Neural cell (in vitro differentiated cells): ENCODE measurements around the gene ZNF503. TPM values are rescaled to one million over a fixed set of nuclear protein-coding genes. Genes with fewer than 3 reads are reported as not detected.
A peak's percentile ranks its signal among the peaks of the same experiment; 100 is the strongest.

Experiments
- H2AFZ ChIP-seq: fragments of 200-600, 300-800 bp; sonication (generic), shearing (Covaris generic); 2 replicates; pipeline ENCODE4 v1.6.0; 2014; ENCODE audit warnings: low read depth, mild to moderate bottlenecking, antibody characterized with exemption, low read length, moderate library complexity
- H3F3A ChIP-seq: fragments of 200-600 bp; shearing (Covaris generic); 2 replicates; pipeline ENCODE4 v1.6.1; 2016; ENCODE audit warnings: mild to moderate bottlenecking, moderate library complexity, mixed read lengths, antibody characterized with exemption, low read length; ENCODE audit not compliant: insufficient read depth, poor library complexity, severe bottlenecking
- H3K27ac ChIP-seq: fragments of 200-600, 300-800 bp; sonication (generic), shearing (Covaris generic); 2 replicates; pipeline ENCODE4 v1.5.1; 2014; ENCODE audit warnings: mild to moderate bottlenecking, low read length, moderate library complexity
- H3K27me3 ChIP-seq: fragments of 300-800, 200-600 bp; sonication (generic), shearing (Covaris generic); 2 replicates; pipeline ENCODE4 v1.6.0; 2014; ENCODE audit warnings: mild to moderate bottlenecking, low read depth, low read length, moderate library complexity; ENCODE audit not compliant: insufficient read depth
- H3K36me3 ChIP-seq: fragments of 300-800, 200-600 bp; sonication (generic), shearing (Covaris generic); 2 replicates; pipeline ENCODE4 v1.5.1; 2014; ENCODE audit warnings: mild to moderate bottlenecking, antibody characterized with exemption, low read length, moderate library complexity; ENCODE audit not compliant: insufficient read depth
- H3K4me2 ChIP-seq: fragments of 300-800, 200-600 bp; sonication (generic), shearing (Covaris generic); 2 replicates; pipeline ENCODE4 v1.6.0; 2014; ENCODE audit warnings: mild to moderate bottlenecking, low read length
- H3K4me3 ChIP-seq: fragments of 300-800, 200-600 bp; sonication (generic), shearing (Covaris generic); 2 replicates; pipeline ENCODE4 v1.5.1; 2014; ENCODE audit warnings: mild to moderate bottlenecking, low read length, moderate library complexity
- H3K79me2 ChIP-seq: fragments of 200-600 bp; shearing (Covaris generic); replicated peaks from 2 replicates; pipeline ENCODE4 v1.6.0; 2014; ENCODE audit warnings: mild to moderate bottlenecking, low read length, moderate library complexity; ENCODE audit not compliant: insufficient read depth
- H3K9ac ChIP-seq: fragments of 300-800, 200-600 bp; sonication (generic), shearing (Covaris generic); 2 replicates; pipeline ENCODE4 v1.6.1; 2016; ENCODE audit warnings: mild to moderate bottlenecking, low read length, mixed read lengths
- H3K9me2 ChIP-seq: fragments of 200-600 bp; shearing (Covaris generic); 2 replicates; pipeline ENCODE4 v1.6.1; 2016; ENCODE audit warnings: mild to moderate bottlenecking, low read length, mixed read lengths; ENCODE audit not compliant: insufficient read depth
- H3K9me3 ChIP-seq: fragments of 200-600, 300-800 bp; sonication (generic), shearing (Covaris generic); 2 replicates; pipeline ENCODE4 v1.6.1; 2016; ENCODE audit warnings: mild to moderate bottlenecking, mixed run types, low read length, moderate library complexity, mixed read lengths
- H4K20me1 ChIP-seq: fragments of 200-600 bp; shearing (Covaris generic); 2 replicates; pipeline ENCODE4 v1.6.1; 2016; ENCODE audit warnings: mild to moderate bottlenecking, mixed run types; ENCODE audit not compliant: insufficient read depth
- EP300 ChIP-seq: fragments of 450-650 bp; conservative IDR thresholded peaks from 2 replicates; pipeline ENCODE4 v1.6.1; 2014; ENCODE audit warnings: antibody characterized with exemption, mild to moderate bottlenecking, moderate library complexity; ENCODE audit not compliant: poor library complexity, severe bottlenecking
- EZH2 ChIP-seq: fragments of 200-600, 300-800 bp; shearing (Covaris generic), sonication (generic); IDR thresholded peaks from 2 replicates; pipeline ENCODE4 v1.6.1; 2014; ENCODE audit warnings: antibody characterized with exemption, low read length, borderline replicate concordance, mild to moderate bottlenecking; ENCODE audit not compliant: insufficient read depth, poor library complexity, severe bottlenecking
- MXI1 ChIP-seq: fragments of 450-650 bp; conservative IDR thresholded peaks from 2 replicates; pipeline ENCODE4 v1.6.1; 2014; ENCODE audit warnings: antibody characterized with exemption, mild to moderate bottlenecking; ENCODE audit not compliant: poor library complexity, severe bottlenecking
- POLR2AphosphoS5 ChIP-seq: IDR thresholded peaks from 2 replicates; pipeline ENCODE4 v1.6.1; 2012
- RAD21 ChIP-seq: fragments of 450-650 bp; conservative IDR thresholded peaks from 2 replicates; pipeline ENCODE4 v1.6.1; 2014; ENCODE audit warnings: antibody characterized with exemption, mild to moderate bottlenecking, moderate library complexity
- SMC3 ChIP-seq: fragments of 450-650 bp; conservative IDR thresholded peaks from 2 replicates; pipeline ENCODE4 v1.6.1; 2014; ENCODE audit warnings: antibody characterized with exemption, mild to moderate bottlenecking, moderate library complexity; ENCODE audit not compliant: poor library complexity
- TAF1 ChIP-seq: IDR thresholded peaks from 2 replicates; pipeline ENCODE4 v1.6.1; 2012; ENCODE audit warnings: low read depth
- polyA plus RNA-seq: library from polyadenylated mRNA; depleted of rRNA; stranded (reverse); fragments of >200 nt; gene quantifications from 2 replicates; pipeline ENCODE4 v1.2.3, GENCODE V29; 2014
- TF ChIP-seq, protein P1 (sequence below): IDR thresholded peaks from 2 replicates; pipeline ENCODE4 v1.6.1; 2012; ENCODE audit warnings: borderline replicate concordance
- TF ChIP-seq, protein P2 (sequence below): fragments of 450-650 bp; IDR thresholded peaks from 2 replicates; pipeline ENCODE4 v1.5.1; 2014; ENCODE audit warnings: antibody characterized with exemption, mild to moderate bottlenecking, moderate library complexity; ENCODE audit not compliant: poor library complexity, severe bottlenecking

The ZNF503 gene
- polyA plus RNA-seq, 1 donor from 2014 or later: 41.4 TPM

DNA sequence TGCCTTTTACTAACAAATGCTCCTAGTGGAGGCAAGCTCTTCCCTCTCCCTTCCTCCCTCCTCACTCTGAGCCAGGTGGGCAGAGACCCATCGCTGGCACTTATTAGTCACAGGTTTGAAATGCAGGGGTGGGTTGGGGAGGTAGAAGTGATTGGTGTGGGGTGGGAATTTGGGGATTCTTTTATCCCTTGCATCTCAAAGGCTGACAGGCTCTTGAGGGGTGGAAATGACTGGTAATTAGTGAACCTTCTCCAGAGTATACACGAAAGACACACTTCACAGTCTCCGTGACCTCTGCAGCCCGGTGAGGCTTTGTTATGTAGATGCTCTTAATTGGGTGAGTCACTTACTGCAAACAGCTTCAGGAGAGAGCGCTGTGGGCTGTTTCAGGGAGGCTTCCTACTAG lies 16.0 kb upstream of the ZNF503 start:
- H2AFZ ChIP-seq: no peak overlapping the region
- no peak overlapping the region for H3K9ac ChIP-seq
- no peaks in the 10 kb centered on the region for H3K27me3 ChIP-seq
- H3K79me2 ChIP-seq: no peaks in the 10 kb centered on the region
- no peaks in the 10 kb centered on the region for H3K36me3 ChIP-seq
- H3K4me2 ChIP-seq: no peak overlapping the region
- TF ChIP-seq POLR2AphosphoS5 (peak; percentile 13), EZH2 (no peak)
- H3K4me3 ChIP-seq: no peak overlapping the region
- no peaks in the 10 kb centered on the region for H3K9me2 ChIP-seq
- H4K20me1 ChIP-seq: no peaks in the 10 kb centered on the region
- H3K9me3 ChIP-seq: no peaks in the 10 kb centered on the region
- H3F3A ChIP-seq: no peaks in the 10 kb centered on the region
- H3K27ac ChIP-seq: no peak overlapping the region

GRCh38 chr10:75414527-75414926 lies 13.0 kb upstream of the ZNF503 start:
- Histone ChIP-seq H3K36me3 (no peaks in the 10 kb centered on the region), H3K4me2 (no peak overlapping the region), H3K9me2 (no peaks in the 10 kb centered on the region), H3K9ac (no peak overlapping the region), H3K4me3 (no peak overlapping the region), H2AFZ (no peak overlapping the region), H3K27me3 (peaks cover 11% of the 10 kb centered on the region), H3K9me3 (no peaks in the 10 kb centered on the region), H3F3A (no peaks in the 10 kb centered on the region), H4K20me1 (no peaks in the 10 kb centered on the region), H3K27ac (no peak overlapping the region), H3K79me2 (peaks cover 8% of the 10 kb centered on the region)
- TF ChIP-seq MXI1: no peak
- TF ChIP-seq, protein P1, sequence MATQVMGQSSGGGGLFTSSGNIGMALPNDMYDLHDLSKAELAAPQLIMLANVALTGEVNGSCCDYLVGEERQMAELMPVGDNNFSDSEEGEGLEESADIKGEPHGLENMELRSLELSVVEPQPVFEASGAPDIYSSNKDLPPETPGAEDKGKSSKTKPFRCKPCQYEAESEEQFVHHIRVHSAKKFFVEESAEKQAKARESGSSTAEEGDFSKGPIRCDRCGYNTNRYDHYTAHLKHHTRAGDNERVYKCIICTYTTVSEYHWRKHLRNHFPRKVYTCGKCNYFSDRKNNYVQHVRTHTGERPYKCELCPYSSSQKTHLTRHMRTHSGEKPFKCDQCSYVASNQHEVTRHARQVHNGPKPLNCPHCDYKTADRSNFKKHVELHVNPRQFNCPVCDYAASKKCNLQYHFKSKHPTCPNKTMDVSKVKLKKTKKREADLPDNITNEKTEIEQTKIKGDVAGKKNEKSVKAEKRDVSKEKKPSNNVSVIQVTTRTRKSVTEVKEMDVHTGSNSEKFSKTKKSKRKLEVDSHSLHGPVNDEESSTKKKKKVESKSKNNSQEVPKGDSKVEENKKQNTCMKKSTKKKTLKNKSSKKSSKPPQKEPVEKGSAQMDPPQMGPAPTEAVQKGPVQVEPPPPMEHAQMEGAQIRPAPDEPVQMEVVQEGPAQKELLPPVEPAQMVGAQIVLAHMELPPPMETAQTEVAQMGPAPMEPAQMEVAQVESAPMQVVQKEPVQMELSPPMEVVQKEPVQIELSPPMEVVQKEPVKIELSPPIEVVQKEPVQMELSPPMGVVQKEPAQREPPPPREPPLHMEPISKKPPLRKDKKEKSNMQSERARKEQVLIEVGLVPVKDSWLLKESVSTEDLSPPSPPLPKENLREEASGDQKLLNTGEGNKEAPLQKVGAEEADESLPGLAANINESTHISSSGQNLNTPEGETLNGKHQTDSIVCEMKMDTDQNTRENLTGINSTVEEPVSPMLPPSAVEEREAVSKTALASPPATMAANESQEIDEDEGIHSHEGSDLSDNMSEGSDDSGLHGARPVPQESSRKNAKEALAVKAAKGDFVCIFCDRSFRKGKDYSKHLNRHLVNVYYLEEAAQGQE: no peak
- TF ChIP-seq EP300: no peak
- TF ChIP-seq TAF1: no peak
- TF ChIP-seq, protein P2, sequence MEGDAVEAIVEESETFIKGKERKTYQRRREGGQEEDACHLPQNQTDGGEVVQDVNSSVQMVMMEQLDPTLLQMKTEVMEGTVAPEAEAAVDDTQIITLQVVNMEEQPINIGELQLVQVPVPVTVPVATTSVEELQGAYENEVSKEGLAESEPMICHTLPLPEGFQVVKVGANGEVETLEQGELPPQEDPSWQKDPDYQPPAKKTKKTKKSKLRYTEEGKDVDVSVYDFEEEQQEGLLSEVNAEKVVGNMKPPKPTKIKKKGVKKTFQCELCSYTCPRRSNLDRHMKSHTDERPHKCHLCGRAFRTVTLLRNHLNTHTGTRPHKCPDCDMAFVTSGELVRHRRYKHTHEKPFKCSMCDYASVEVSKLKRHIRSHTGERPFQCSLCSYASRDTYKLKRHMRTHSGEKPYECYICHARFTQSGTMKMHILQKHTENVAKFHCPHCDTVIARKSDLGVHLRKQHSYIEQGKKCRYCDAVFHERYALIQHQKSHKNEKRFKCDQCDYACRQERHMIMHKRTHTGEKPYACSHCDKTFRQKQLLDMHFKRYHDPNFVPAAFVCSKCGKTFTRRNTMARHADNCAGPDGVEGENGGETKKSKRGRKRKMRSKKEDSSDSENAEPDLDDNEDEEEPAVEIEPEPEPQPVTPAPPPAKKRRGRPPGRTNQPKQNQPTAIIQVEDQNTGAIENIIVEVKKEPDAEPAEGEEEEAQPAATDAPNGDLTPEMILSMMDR: no peak
- TF ChIP-seq SMC3: no peak
- no peak for TF ChIP-seq EZH2
- no peak for TF ChIP-seq POLR2AphosphoS5
- TF ChIP-seq RAD21: no peak
